CD4-positive, alpha-beta T cell treated with Interleukin-6 for 4 hours (primary cell): ENCODE data around the gene SAFB2.

ENCODE experiments used
- DNase-seq: peaks from one replicate; pipeline ENCODE4 v3.0.0-alpha.2; 2020; ENCODE audit warnings: mixed read lengths

SAFB2 gene

DNA sequence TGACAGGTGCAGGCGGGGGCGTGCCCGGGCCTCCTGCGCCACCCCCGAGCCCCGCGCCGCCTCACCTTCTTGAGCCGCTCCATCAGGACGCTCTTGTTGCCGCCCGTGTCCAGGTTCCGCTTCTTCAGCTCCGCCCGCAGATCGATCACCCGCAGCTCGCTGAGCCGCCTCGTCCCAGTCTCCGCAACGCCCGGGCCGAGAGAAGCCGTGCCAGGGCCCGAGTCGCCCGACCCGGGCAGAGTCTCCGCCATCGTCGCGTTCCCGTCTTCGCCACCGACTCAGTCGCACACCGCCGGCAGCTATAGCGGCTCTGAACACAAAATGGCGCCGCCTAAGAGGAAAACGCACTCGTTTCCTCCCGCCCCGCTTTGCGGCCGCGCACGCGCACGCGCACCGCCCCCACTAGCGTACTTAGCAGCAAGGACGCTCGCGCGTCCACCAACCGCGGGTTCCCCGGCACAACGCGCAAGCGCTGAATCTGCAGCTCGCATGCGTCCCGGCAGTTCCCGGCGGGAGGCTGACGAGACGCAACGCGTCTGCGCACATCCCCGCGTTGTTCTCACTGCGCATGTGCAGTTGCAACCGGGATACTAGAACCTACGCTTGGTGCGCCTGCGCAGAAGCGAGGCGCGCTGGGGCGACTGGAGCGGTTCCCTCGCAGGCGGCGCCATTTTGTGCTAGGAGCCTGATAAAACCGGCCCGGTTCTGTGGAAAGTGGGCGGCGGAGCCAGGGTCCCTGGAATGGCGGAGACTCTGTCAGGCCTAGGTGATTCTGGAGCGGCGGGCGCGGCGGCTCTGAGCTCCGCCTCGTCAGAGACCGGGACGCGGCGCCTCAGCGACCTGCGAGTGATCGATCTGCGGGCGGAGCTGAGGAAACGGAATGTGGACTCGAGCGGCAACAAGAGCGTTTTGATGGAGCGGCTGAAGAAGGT, at the start of gene SAFB2, which contains the start of gene SAFB:
Gene SAFB2 (minus strand): TSS at position 312 of the 932 bp plus-strand sequence. CDS start 61 bp downstream, at position 251.
Gene SAFB (plus strand): TSS at position 619 of the 932 bp plus-strand sequence. CDS start 123 bp downstream, at position 742.
- DNase-seq = peak; percentile 100

DNA sequence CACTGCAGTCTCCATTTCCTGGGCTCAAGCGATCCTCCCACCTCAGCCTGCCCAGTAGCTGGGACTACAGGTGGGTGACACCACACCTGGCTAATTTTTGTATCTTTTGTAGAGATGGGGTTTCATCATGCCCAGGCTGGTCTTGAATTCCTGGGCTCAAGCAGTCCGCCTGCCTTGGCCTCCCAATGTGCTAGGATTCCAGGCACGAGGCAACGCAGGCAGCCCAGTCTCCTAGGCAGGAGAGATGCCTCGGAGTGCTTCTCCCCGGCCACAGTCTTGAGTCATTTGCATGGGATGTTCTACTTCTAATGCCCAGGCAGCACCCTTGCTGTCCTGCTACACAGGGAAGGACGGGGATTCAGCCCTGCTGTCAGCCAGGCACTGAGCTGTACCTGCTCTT, 49.0 kb upstream of the SAFB2 start:
- DNase-seq = no peak

- no peak for DNase-seq
These were observed 46.6 kb upstream of the SAFB2 start for GRCh38 chr19:5669212-5669611.

GRCh38 chr19:5667751-5668271, 45.2 kb upstream of the SAFB2 start:
- DNase-seq = no peak

DNA sequence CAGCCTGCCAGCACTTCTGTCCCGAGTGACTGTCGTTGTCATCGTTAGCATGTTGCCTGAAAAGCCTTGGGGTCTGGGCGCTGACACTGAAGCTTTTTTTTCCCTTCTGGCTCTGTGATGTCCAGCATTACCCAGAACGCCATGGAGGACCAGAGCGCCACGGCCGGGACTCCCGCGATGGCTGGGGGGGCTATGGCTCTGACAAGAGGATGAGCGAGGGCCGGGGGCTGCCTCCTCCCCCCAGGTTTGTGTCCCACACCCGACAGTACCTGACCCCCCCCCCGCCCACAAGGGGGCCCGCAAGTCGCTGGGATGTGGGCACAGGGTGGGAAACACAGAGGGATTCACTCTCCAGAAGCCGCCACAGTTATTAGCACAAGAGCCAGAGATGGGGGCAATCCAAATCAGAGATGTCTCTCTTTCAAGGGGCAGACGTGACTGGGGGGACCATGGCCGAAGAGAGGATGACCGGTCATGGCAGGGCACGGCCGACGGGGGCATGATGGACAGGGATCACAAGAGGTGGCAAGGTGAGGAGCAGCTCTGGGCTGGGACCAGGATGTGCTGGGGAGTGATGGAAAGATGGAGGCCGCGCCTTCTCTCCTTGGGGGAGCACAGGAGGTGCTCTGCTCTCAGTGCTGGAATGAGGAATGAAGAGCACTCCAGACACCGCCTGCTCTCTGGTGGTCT, 44.5 kb upstream of the SAFB2 start:
- no peak for DNase-seq

- no peak for DNase-seq
These were observed 43.4 kb upstream of the SAFB2 start for GRCh38 chr19:5665781-5666513.

DNA sequence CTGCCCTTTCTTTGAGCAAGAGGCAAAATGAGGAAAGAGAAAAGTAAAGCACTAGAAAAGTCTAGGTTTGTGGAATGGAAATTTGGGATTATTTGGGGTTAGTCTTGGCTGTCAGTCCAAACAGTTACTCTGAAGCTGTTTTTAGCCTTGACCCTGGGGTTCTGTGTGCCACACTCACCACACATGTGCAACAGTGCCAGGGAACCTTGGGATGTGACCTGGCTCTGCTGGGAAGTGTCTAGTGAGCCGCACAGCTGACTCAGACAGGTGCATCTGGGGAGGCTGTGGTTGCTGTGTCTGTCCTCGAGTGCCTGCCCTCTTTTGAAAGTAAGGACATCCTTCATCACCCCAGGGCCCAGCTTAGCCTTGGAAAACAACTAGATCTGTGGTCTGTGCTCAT, 41.9 kb upstream of the SAFB2 start:
- DNase-seq = no peak

GRCh38 chr19:5663904-5664303, 41.3 kb upstream of the SAFB2 start:
- no peak for DNase-seq

- no peak for DNase-seq
These were observed 38.9 kb upstream of the SAFB2 start for GRCh38 chr19:5661483-5661882.

- DNase-seq = no peak
These were observed 32.8 kb upstream of the SAFB2 start for GRCh38 chr19:5655412-5655811.

DNA sequence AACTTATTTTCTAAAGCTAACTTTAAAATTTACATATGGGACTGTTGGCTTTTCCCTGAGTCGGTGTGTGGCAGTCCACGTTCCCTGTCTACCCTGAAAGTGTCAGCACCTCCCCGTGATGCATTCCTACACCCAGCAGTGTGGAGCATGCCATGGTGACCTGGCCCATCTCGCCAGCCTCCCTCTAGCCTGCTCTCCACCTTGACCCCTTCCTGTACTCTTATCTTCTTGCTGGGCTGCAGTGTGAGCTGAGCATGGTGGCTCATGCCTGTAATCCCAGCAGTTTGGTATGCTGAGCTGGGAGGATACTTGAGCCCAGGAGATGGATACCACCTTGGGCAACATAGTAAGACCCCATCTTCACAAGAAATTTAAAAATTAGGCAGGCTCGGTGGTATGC, 32.4 kb upstream of the SAFB2 start:
- no peak for DNase-seq

DNA sequence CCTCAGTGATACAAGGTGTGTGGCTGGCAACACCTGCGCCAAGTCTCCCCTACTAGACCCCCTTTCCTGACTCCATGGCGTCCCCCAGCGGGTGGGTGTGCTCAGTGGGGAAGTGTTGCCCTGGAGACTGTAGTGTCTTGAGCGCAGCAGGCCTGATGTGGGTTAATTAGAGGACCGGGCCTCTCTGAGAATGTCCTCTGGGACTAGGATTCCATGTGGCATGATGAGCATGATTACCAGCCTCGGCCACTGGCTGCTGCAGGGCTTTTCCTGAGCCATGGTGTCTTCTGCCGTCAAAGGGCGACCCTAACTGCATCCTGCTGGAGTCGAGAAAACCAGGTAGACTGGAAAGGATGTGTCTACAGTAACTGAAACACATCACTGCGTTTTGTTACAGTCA, 29.7 kb upstream of the SAFB2 start:
- no peak for DNase-seq

GRCh38 chr19:5651361-5651760, 28.8 kb upstream of the SAFB2 start:
- no peak for DNase-seq

DNA sequence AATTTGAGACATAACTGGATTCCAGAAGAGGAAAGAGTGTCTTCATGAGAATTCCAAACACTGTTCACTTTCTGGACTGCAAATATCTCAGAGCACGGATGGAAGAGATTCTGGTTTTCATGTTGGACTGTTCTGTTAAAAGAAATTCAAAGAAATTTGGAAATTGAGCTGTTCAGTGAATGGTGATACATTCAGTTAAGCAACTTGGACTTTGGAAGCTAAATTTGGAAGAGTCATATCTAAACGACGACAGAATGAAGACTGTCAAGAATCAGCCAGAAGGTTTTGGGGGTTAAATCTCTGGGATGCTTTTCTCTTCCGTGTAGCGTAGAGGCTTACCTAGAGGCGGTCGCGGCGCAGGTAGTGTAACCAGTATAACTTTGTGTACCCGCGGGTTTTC, 25.9 kb upstream of the SAFB2 start:
- no peak for DNase-seq

DNA sequence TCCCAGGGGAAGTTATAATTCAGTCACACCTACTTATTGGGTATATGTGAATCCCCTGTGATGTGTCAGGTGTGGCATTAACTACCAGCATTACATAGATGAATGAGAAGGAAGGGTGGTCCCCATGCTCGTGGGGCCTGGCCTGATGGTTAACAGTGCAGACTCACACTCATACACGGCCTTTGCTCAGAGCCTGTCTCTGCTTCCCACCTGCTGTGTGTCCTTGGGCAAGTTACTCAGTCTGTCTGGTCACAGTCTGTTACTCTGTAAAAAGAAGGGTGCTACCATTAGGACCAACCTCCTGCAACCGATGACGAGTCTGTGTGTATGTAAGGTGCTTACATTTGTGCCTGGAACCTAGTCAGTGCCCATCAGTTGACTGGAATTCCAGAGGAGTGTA, 24.1 kb upstream of the SAFB2 start:
- no peak for DNase-seq

- DNase-seq = no peak
These were observed 22.8 kb upstream of the SAFB2 start for GRCh38 chr19:5645409-5645808.

GRCh38 chr19:5644037-5644436, 21.5 kb upstream of the SAFB2 start:
- no peak for DNase-seq

DNA sequence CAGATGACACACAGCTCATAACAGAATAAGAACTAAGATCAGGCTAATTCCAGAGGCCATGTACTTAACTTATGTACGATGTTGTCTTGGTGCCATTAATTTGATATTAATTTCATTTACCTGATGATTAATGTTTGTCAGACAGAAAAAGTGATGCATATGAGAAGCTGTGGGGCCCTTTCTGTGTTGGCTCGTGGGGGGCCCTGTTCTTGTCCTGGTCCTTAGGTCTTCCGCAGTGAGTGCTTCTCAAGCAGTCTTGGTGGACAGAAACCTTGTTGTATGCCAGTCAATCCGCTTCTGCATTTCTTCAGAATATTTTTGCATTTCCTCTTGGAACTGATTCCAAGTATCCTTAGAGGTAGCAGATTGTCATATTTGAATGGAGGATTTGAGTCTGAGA, 20.5 kb upstream of the SAFB2 start:
- DNase-seq = no peak

GRCh38 chr19:5642204-5642603, 19.6 kb upstream of the SAFB2 start:
- no peak for DNase-seq

DNA sequence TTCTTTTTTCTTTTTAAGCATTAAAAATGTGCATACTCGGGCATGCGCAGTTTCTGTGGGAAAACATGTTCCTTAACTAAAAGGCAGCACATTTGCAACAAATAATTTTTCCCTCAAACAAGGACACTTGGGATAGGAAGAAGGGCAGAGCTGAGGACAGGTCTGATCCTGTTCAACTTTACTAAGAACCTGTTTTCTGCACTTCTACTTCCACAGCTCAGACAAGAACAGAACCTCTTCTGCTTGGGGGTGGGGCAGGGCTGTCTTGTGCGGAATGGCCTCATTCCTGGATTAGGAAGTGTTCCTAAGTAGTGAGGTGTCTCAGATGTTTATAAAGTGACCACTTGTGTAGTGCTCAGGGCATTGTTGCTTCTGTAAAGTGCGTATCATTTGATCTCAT, 18.6 kb upstream of the SAFB2 start:
- no peak for DNase-seq

DNA sequence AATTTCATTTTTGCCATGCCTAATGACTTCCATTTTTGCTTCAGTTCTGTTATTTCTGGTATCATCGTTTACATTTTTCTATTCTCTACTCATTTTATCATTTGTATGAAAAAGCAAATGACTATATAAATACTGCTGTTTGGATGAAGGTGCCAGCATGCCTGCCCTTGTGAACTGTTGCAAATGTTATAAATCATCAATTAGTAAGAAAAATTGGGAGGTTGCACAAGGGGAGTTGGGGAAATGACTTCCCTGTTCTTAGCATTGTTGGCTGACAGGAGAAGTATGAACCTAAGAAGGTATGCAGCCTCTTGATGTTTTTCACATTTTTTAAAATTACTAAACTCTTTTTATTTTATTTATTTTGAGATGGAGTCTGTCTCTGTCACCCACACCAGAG, 15.4 kb upstream of the SAFB2 start:
- DNase-seq = no peak

GRCh38 chr19:5635427-5635826, 12.9 kb upstream of the SAFB2 start:
- DNase-seq = no peak

- DNase-seq = no peak
These were observed 10.1 kb upstream of the SAFB2 start for GRCh38 chr19:5632657-5633056.
